Common myeloid progenitor, CD34-positive (primary cell): ENCODE measurements around the gene ABCA2.

Source experiments
- CTCF ChIA-PET: fragments of 350-600 bp; sonication (Branson Sonifier 250); formaldehyde crosslinking; loops from one replicate; lab custom pipeline; 2021; ENCODE audit warnings: antibody characterized with exemption; lab: Charles Lee
- POLR2A ChIA-PET: fragments of 350-600 bp; sonication (Branson Sonifier 250); formaldehyde crosslinking; loops from one replicate; lab custom pipeline; 2021; ENCODE audit warnings: antibody characterized with exemption; lab: Charles Lee
- DNase-seq, 3 donors: peaks; one replicate each; pipeline versions ENCODE4 v3.0.0 to v3.0.0-alpha.2; 2013
- H3K27ac ChIP-seq, 2 experiments: 1 replicate in 1 of 2; 2 replicates in 1 of 2; pipeline ENCODE4 v1.7.0; 2013; ENCODE audit warnings: inconsistent platforms in 2 of 2, low read length in 2 of 2, mild to moderate bottlenecking in 2 of 2, low read depth in 1 of 2, moderate library complexity in 1 of 2; ENCODE audit not compliant: severe bottlenecking in 2 of 2, insufficient read depth in 1 of 2, poor library complexity in 1 of 2
- H3K27me3 ChIP-seq, 5 experiments: replicated peaks in 2 of 5; 1 replicate in 3 of 5; 2 replicates in 2 of 5; pipeline versions ENCODE4 v1.6.1 to v1.7.0; 2013; ENCODE audit warnings: low read length in 4 of 5, mild to moderate bottlenecking in 2 of 5, moderate library complexity in 2 of 5, inconsistent platforms in 1 of 5; ENCODE audit not compliant: insufficient read depth in 5 of 5, control insufficient read depth in 4 of 5
- H3K36me3 ChIP-seq, 4 experiments: 1 replicate in 2 of 4; 2 replicates in 2 of 4; pipeline versions ENCODE4 v1.6.1 to v1.7.0; 2013; ENCODE audit warnings: low read length in 3 of 4, control low read depth in 1 of 4, mild to moderate bottlenecking in 1 of 4; ENCODE audit not compliant: control insufficient read depth in 4 of 4, insufficient read depth in 4 of 4
- H3K4me1 ChIP-seq, 4 experiments: 1 replicate in 3 of 4; 2 replicates in 1 of 4; pipeline versions ENCODE4 v1.6.1 to v1.7.1; 2013; ENCODE audit warnings: low read length in 3 of 4, mild to moderate bottlenecking in 3 of 4, control low read depth in 1 of 4, inconsistent platforms in 1 of 4, moderate library complexity in 1 of 4; ENCODE audit not compliant: control insufficient read depth in 4 of 4, insufficient read depth in 4 of 4; ENCODE audit errors: control extremely low read depth in 1 of 4
- H3K4me3 ChIP-seq, 7 experiments: 1 replicate in 4 of 7; 2 replicates in 3 of 7; pipeline versions ENCODE4 v1.5.1 to v1.7.0; 2013; ENCODE audit warnings: mild to moderate bottlenecking in 7 of 7, low read length in 6 of 7, moderate library complexity in 6 of 7, inconsistent platforms in 2 of 7, low read depth in 2 of 7, control low read depth in 1 of 7; ENCODE audit not compliant: insufficient read depth in 4 of 7, control insufficient read depth in 1 of 7; ENCODE audit errors: extremely low read depth in 1 of 7
- H3K9me3 ChIP-seq, 5 experiments: 1 replicate in 4 of 5; 2 replicates in 1 of 5; pipeline versions ENCODE4 v1.6.1 to v1.7.1; 2013; ENCODE audit warnings: low read length in 4 of 5, mild to moderate bottlenecking in 2 of 5, inconsistent platforms in 1 of 5, low read depth in 1 of 5, moderate library complexity in 1 of 5; ENCODE audit not compliant: control insufficient read depth in 4 of 5, insufficient read depth in 2 of 5; ENCODE audit errors: control extremely low read depth in 1 of 5
- WGBS: methylation state at CpG from one replicate; pipeline ENCODE4 v1.1.5; 2013; ENCODE audit not compliant: insufficient coverage; 5-methylcytosine and 5-hydroxymethylcytosine counted together

ABCA2 gene

DNA sequence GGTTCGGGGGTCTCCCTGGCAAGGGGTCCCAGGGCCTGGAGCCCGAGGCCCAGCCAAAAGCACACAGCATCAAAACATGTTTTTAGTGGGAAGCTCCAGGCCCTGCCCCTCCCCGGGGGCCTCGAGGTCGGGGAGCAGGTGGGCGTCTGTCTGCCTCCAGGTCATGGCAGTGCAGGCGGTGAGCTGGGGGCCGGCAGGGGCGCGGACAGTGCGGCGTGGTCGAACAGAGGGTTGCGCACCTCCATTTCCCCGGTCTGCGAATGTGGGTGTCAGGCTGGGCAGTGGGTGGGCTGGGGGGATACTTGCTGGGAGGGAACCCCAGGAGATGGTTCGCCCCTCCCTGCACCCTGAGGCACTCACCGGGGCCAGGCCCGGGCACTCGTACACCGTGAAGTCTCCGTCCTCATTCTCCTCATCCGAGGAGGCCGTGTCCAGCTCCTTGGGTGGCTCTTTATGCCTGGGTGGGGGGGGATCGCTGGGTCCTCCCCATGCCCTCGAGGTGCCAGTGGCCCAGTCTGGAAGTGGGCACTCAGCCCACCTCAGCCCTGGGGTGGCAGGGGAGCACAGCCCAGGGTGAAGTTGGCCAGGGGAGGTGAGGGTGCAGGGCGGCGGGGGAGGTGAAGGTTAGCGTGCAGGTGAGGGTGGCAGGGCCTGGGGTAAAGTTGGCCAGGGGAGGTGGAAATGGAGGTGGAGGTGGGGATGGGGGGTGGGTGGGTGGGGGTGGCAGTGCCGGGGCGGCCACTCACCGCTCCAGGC is 11.8 kb upstream of the ABCA2 start:
- Histone ChIP-seq H3K4me3 (no peak overlapping the region), H3K27ac (no peak overlapping the region), H3K4me1 (peaks cover 0 to 46% (median 42%) of the 10 kb centered on the region in 4 experiments), H3K27me3 (no peaks in the 10 kb centered on the region), H3K9me3 (no peaks in the 10 kb centered on the region), H3K36me3 (peaks cover 0 to 51% (median 30%) of the 10 kb centered on the region in 4 experiments)
- POLR2A ChIA-PET, result interaction anchor here (0.5 kb wide), 1 partner anchor 422 kb away, joined by 3 read pairs; no protein-coding TSS in a partner anchor
- DNase-seq, result no peak
- 92% methylated on average over 19 of the region's 32 CpGs for WGBS
- CTCF ChIA-PET, result interaction anchor here (1.0 to 8.5 kb wide), 6 partner anchors 15 to 92 kb away, joined by 3 to 109 read pairs (median 5); partner anchors contain the start of genes ABCA2, CLIC3 and SAPCD2

DNA sequence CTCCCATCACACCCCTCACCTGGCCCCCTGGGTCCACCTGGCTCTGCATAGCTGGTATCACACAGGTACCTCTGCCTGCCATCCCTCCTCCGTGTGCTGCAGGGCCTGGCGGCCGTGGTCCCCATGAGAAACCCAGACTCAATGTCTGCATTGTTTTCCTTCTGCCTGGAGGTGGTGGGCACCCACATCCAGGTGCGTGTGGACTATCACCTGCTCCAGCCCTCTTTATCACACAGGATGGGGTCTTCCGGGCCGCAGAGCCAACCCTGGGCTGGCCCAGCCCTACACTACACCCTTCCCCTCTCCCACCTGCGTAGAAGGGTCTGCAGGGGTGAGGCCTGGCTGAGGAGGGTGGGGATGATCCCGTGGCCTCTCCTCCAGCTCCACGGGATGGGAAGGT is 10.9 kb upstream of the ABCA2 start:
- ChIA-PET CTCF (interaction anchor here (1.0 to 8.5 kb wide), 7 partner anchors 14 to 91 kb away, joined by 3 to 109 read pairs (median 4); partner anchors contain the start of genes ABCA2, CLIC3 and SAPCD2), POLR2A (interaction anchor here (0.5 kb wide), 1 partner anchor 423 kb away, joined by 3 read pairs; no protein-coding TSS in a partner anchor)
- WGBS, result 98% methylated on average over 6 of the region's 9 CpGs
- no peak for DNase-seq
- Histone ChIP-seq H3K4me3 (no peak overlapping the region), H3K36me3 (peaks cover 0 to 51% (median 30%) of the 10 kb centered on the region in 4 experiments), H3K4me1 (peaks cover 0 to 44% (median 40%) of the 10 kb centered on the region in 4 experiments), H3K27me3 (no peaks in the 10 kb centered on the region), H3K27ac (no peak overlapping the region), H3K9me3 (no peaks in the 10 kb centered on the region)

DNA sequence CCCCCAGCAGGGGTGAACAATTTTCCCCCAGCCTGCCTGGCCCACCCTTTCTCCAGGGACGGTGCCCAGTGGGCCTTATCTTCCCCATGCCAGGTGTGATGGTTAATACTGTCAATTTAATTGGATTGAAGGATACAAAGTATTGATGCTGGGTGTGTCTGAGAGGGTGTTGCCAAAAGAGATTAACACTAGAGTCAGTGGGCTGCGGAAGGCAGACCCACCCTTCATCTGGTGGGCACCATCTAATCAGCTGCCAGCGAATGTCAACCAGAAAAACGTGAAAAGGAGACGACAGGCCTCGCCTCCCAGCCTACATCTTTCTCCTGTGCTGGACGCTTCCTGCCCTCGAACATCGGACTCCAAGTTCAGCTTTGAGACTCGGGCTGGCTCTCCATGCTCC is 9.4 kb upstream of the ABCA2 start:
- no peaks in the 10 kb centered on the region for H3K27me3 ChIP-seq
- ChIA-PET POLR2A (interaction anchor here (0.6 kb wide), 1 partner anchor 435 kb away, joined by 5 read pairs; no protein-coding TSS in a partner anchor), CTCF (interaction anchor here (1.0 to 8.5 kb wide), 6 partner anchors 9 to 91 kb away, joined by 3 to 109 read pairs (median 16); partner anchors contain the start of genes ABCA2, C8G, FBXW5 and NPDC1)
- WGBS, result 98% methylated on average over 8 of the region's 10 CpGs
- H3K27ac ChIP-seq, result no peak overlapping the region
- no peak for DNase-seq
- peaks cover 0 to 49% (median 30%) of the 10 kb centered on the region in 4 experiments for H3K36me3 ChIP-seq
- no peaks in the 10 kb centered on the region for H3K9me3 ChIP-seq
- H3K4me3 ChIP-seq, result no peak overlapping the region
- H3K4me1 ChIP-seq, result peaks cover 0 to 45% (median 42%) of the 10 kb centered on the region in 4 experiments

DNA sequence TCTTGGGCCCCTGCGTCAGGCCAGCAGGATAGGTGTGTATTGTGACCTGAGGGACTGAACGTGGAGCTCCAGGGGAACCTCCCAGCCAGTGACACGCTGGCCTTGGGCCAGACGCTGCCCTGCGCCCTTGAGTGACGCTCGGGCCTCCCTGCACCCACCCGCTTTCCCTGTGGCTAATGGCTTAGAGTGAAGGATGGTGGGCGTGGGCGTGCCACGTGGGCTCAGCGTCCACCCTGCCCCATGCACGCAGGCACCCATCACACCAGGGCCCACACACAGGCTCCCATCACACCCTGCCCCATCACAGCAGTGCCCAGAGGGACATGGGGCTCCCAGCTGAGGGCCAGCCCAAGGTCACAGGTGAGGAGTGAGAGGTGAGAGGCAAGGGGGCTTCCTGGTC is 9.0 kb upstream of the ABCA2 start:
- DNase-seq, result no peak
- no peaks in the 10 kb centered on the region for H3K27me3 ChIP-seq
- CTCF ChIA-PET, result interaction anchor here (0.9 to 8.5 kb wide), 6 partner anchors 10 to 244 kb away, joined by 3 to 109 read pairs (median 17); partner anchors contain the start of genes ABCA2, C8G, FBXW5 and NPDC1
- H3K9me3 ChIP-seq, result no peaks in the 10 kb centered on the region
- peaks cover 0 to 49% (median 46%) of the 10 kb centered on the region in 4 experiments for H3K4me1 ChIP-seq
- POLR2A ChIA-PET, result no interaction called here
- no peak overlapping the region for H3K4me3 ChIP-seq
- peaks cover 0 to 49% (median 30%) of the 10 kb centered on the region in 4 experiments for H3K36me3 ChIP-seq
- H3K27ac ChIP-seq, result no peak overlapping the region
- 92% methylated on average over 11 of the region's 13 CpGs for WGBS

DNA sequence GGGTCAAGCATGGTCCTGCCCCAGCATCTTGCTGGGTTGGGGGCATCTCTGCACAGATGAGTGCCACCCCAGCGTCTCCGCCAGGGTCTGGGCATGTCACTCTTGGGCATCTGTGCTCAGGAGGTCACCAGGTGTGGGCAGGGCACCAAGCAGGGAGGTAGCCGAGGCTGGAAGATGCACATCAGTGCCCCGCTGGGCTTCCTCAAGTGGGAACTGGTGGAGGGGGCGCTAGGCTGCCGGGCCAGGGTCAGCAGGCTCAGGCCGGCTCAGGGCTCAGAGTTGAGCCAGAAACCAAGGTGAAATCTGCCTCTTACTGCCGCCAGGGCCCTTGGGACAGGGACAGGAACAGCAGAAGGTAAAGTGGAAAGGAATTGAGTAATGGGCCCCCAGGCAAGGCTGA is 7.9 kb upstream of the ABCA2 start:
- Histone ChIP-seq H3K27ac (no peak overlapping the region), H3K9me3 (no peaks in the 10 kb centered on the region), H3K36me3 (peaks cover 0 to 38% (median 26%) of the 10 kb centered on the region in 4 experiments), H3K27me3 (no peaks in the 10 kb centered on the region), H3K4me1 (peaks cover 0 to 49% (median 48%) of the 10 kb centered on the region in 4 experiments), H3K4me3 (no peak overlapping the region)
- CTCF ChIA-PET, result interaction anchor here (0.7 to 8.5 kb wide), 28 partner anchors 8 to 243 kb away, joined by 3 to 109 read pairs (median 5); partner anchors contain the start of genes ABCA2, C8G, CLIC3 and FBXW5
- DNase-seq, result no peak
- WGBS, result 98% methylated on average over 7 of the region's 8 CpGs
- POLR2A ChIA-PET, result interaction anchor here (0.8 kb wide), 1 partner anchor 93 kb away, joined by 4 read pairs; no protein-coding TSS in a partner anchor

DNA sequence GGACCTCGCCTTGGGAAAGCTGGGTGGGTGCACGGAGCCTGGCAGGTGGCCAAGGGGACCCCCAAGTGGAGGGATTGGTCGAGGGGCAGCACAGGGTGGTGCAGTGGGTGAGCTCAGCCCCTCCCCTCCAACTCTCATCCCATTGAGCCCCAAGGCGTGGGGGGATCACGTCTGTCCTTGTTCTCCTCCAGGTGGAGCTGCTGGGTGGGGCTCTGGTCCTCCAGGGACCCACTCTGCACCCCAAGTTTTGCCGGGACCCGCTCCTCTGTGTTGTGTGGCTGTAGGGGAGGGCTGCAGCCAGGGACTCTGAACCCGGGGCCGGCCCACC is 7.4 kb upstream of the ABCA2 start:
- DNase-seq, result no peak
- Histone ChIP-seq H3K4me1 (peaks cover 0 to 53% (median 52%) of the 10 kb centered on the region in 4 experiments), H3K36me3 (peaks cover 0 to 33% (median 22%) of the 10 kb centered on the region in 4 experiments), H3K4me3 (peak overlapping the region in 4 of 7 experiments; percentile 30 to 59 (median 51)), H3K27me3 (no peaks in the 10 kb centered on the region), H3K27ac (no peak overlapping the region), H3K9me3 (no peaks in the 10 kb centered on the region)
- POLR2A ChIA-PET, result interaction anchor here (0.7 to 1.5 kb wide), 3 partner anchors 11 to 92 kb away, joined by 3 to 4 read pairs (median 4); partner anchors contain the start of gene NPDC1
- CTCF ChIA-PET, result interaction anchor here (0.6 to 8.5 kb wide), 36 partner anchors 9 to 248 kb away, joined by 3 to 109 read pairs (median 4); partner anchors contain the start of genes ABCA2, C8G, CLIC3 and FBXW5
- 49% methylated on average over 5 of the region's 9 CpGs for WGBS
